Tongue (tissue), 2 donors: Measurements from ENCODE around the gene ATP8A2. TPM values are rescaled to one million over a fixed set of nuclear protein-coding genes. Genes with fewer than 3 reads are reported as not detected.
A peak's percentile ranks its signal among the peaks of the same experiment; 100 is the strongest.

Experiments used
- DNase-seq: peaks from one replicate; pipeline ENCODE4 v3.0.0-alpha.2; 2015
- total RNA-seq: library from RNA; depleted of rRNA; stranded (reverse); fragments of >200 nt; gene quantifications from one replicate; pipeline ENCODE4 v1.2.3, GENCODE V29; 2014

The ATP8A2 gene
- total RNA-seq, 1 donor from 2014 or later = 1.8 TPM

DNA sequence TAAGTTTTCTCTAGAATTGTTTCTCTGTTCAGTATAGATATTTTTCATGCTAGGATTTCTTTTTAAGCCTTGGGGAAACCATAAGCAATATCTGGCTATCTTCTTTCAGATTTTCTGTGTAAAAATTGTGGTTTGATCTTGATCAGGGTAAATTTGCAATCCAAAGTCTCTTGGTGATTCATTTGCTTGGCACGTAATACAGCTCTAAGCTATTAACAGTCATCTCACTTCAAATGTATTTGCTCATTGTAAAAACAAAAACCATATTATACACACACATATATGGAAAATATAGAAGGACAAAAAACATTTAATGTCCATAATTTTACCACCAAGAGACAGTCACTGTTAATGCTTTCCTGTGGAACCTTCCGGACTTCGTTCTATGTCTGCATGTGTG is 489.1 kb downstream of the ATP8A2 start:
- DNase-seq = no peak

DNA sequence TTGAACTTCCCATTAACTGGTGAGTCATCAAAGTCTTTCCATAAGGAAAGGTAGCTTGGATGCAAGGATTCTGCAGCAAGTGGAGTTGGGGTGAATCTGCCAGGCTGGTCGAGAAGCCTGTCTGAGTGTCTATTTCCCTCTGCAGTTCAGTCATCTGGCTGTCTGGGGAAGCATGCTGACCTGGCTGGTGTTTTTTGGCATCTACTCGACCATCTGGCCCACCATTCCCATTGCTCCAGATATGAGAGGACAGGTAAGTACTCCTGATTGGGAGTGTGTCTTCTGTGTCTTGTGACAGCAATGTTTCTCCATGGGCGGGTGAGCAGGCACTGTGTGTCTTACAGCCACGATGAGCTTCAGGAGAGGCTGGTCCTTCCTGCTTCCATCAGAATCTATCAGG is 490.4 kb downstream of the ATP8A2 start:
- DNase-seq = no peak

DNA sequence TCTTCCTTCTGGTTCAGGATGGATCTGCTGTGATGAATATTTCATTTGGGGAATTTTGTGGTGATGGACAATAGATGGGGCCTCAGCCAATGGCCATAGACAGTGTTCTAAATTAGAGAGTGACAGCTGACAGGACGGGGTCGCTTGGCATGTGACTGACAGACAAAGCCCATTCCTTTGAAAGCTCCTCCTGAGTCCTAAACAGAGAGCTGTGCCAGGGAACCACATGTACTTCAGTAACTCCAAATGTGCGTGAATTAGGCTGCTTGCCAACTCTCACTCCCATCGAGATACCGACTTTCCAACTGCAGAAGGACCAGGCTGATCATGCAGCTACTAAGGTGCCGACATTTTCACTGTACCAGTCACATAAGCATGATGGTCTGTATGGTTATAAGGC is 492.3 kb downstream of the ATP8A2 start:
- DNase-seq = peak; percentile 71

DNA sequence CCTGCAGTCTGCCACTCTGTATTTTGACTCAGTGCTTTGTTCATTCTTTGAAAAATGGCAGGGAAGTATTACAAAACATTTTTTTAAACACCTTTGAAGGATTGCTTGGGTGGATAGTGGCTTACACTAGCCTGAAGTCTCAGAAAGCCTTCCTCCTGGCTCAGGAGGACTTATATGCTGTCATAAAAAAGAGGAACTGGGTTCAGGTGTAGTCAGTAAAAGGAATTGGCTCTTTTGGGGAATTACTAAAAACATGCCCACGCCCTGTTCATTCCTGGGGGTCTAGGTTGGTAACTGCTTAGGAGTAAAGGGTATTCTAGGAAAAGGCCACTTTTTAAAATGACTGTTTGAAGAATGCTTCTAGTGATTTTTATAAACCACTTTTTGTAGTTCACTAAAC is 493.2 kb downstream of the ATP8A2 start:
- no peak for DNase-seq

DNA sequence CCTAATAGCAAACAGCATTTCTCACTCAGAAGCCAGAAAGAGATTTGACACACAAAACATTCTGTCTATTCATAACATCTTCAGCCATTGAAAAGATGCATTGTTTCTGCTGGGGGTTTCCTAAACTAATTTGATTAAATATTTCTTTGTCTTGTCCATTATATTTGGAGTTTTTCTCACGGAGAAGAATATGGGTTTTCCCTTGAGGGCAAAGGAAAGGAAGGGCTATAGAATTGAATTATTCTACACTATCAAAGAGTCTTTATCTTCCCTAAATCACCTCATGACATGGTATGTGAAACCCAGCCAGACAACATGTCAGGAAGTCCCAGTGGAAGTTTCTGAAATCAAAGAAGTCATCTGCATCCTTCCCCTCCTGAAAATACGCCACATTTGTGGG is 493.6 kb downstream of the ATP8A2 start:
- DNase-seq = no peak

DNA sequence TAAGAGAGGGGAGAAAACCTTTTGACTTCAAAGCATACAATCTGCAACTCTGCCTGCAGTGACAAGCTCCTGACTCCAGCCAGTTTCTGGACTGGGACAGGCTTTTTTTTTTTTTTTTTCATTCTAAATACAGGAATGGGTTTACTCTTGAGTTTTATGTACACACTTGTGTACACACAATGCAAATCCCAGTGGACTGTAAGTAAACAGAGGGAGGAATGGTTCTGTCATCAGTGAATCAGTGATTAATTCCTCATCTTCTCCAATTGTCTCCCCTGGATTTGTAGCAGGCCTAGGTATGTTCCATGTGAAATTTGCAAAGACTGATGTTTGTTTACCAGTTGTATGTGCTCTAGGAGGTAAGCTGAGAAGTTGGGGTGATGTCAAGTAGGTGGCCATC is 495.3 kb downstream of the ATP8A2 start:
- no peak for DNase-seq

DNA sequence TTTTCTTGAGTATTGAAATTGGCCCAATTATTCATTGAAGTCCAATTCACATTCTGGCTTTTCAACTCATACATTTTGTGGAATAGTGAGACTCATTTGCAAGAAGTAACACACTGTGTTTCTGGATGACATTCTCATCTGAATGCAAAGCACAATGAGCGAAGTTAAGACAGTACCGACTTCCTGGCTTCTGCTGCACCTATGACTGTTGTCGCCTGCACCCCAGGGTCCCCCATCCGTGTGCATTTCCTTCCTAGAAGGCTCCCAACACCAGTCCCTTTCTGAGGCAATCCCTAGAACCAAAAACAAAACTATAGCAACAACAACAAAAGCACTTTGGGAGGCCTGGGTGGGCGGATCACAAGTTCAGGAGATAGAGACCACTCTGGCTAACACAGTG is 496.7 kb downstream of the ATP8A2 start:
- no peak for DNase-seq

DNA sequence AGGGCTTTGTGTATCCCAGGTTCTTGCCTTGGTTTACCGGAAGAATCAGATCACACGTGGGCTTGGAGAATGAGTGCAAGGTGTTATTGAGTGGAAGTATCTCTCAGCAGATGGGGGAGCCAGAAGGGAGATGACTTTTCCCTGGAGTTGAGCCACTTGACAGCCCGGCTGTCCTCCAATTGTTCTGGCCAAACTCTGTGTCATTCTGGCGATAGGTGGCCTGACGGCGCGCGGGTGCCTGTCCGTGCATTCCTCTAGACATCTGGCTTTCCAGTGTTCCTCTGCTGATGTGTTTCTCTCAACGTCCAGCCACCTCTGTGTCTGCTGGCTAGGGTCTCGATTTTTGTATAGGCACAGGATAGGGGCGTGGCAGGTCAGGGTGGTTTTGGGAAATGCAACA is 498.2 kb downstream of the ATP8A2 start:
- no peak for DNase-seq

DNA sequence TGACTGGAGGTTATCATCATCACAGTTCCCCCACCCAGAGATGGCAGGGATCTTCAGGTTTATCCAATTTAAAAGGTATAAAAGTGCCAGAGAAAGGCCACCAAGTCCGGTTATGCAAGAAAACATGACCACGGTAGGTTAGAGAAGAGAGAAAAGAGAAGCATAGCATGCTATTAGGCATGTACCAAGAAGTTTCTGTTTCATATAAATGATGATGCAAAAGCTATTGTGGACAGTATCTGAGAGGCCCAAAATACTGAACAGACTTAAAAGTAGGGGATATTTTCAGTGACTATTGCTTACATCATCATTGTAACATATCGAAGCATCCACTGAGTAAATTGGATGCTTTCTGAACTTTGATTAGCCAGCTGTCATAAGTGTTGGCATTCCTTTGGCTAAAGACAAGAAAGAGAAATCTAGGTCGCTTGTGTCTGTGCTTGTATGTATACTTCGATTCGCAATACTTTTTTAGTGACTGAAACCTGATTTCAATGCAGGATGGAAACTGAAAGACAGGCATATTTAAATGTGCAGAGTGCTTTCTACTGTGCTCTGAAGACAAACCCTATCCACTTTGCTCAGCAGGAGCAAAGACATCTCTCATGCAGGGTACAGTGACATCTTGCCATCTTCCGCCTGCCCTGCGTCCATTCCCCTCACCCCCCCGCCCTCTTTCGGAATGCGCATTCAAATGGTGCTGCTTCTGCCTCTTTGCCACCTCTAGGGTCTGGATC is 499.8 kb downstream of the ATP8A2 start:
- DNase-seq = no peak

DNA sequence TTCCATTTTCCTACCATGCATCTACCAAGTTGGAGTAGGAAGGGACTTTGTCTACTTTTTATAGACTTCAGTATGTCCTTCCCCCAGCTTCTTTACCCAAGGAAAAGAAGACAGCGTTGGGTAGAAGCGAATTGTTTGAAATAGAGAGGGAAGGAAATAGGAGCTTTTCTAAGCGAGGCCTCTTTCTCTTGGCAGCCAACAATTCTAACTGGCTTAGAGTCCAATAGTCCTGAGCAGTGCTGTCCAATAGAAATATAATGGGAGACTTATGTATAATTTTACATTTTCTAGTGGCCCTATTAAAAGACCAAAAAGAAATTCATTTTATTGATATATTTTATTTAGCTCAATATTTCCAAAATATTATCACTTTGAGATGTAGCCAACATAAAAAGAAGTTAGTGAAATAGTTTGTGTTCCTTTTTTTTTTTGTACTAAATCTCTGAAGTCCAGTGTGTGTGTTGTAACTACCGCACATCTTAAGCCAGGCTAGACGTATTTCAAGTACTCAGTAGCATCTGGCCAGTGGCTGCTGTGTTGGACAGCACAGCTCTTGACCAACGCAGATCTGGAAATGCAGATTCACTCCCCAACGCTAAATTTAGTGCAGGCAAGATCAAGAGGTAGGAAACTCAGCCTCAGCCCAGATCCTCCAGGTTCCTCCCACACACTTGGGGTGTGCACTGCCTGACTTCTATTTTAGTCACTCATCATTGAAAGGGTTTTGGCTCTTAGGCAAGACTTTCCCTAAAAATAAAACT is 500.9 kb downstream of the ATP8A2 start:
- peak; percentile 45 for DNase-seq

DNA sequence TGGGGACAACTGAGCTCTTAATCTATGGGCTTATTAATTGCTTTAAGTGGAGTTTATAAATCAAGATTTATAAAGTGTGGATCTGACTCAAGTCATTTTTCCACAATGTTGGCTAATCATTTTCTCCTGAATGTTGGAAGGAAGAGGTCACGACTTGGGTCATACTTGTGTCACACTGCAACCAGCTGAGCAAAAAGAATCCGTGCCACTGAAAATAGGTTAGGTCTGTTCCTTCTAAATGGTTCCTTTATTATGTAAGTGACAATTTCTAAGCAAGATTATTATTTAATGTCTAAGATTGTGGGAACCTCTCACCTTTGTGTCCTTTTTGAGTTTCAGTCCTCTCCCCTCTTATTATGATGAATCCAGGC is 501.5 kb downstream of the ATP8A2 start:
- DNase-seq = no peak

DNA sequence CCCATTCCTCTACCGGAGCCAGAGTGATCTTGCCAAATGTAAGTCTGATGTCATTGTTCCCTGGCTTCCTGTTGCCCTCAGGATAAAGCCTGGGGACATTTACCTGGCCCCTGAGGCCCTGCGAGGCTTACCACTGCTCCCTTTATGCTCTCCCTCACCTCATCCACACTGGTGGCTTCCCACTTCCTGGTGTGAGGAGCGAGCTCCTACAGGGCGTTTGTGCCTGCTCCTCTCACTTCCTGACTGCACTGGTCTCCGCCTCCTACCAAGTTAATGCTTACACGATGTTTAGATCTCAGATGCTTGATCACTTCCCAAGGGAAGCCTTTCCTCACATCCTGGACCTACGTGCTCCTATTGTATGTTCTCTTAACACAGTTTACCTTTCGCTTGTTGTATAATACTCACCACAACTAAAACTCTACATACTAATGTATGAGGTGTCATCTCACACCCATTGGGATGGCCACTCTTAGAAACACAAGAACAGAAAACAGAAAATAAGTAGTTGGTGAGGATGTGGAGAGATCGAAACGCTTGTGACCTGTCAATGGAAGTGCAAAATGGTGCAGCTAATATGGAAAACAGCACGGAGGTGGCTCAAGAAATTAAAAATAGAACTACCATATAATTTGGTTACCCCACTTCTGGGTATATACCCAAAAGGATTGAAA is 502.4 kb downstream of the ATP8A2 start:
- no peak for DNase-seq

DNA sequence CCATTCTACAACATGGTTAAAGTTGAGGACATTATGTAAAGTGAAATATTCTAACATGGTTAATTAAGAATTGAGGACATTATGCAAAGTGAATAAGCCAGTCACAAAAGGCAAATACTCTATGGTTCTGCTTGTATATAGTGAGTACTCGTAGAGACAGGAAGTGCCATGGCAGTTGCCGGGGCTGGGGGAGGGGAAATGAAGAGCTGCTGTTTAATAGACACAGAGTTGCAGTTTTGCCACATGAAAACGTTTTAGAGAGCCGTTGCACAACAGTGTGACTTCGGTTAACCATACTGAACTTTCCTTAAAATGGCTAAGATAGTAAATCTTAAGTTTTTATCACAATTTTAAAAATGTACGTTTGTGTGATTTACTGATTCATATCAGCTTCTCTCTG is 503.1 kb downstream of the ATP8A2 start:
- DNase-seq = no peak

DNA sequence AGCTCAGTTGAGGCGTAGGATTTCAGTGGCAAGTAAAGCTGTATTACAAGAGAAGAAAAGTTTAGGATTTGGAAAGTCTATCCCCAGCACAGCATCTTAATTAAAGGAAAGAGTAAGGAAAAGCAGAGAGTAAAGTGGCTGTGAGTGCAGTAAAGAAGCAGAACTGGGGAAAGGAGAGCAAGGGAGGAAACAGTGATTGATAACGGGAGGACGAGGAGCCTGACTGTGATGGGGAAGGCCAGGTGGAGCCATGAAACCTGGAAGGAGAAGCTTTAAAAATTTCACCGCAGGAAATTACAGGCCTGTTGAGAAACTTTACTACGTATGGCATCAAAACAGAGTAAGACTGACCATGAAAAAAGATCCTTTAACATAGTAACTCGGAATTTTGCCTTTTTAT is 504.5 kb downstream of the ATP8A2 start:
- DNase-seq = no peak

DNA sequence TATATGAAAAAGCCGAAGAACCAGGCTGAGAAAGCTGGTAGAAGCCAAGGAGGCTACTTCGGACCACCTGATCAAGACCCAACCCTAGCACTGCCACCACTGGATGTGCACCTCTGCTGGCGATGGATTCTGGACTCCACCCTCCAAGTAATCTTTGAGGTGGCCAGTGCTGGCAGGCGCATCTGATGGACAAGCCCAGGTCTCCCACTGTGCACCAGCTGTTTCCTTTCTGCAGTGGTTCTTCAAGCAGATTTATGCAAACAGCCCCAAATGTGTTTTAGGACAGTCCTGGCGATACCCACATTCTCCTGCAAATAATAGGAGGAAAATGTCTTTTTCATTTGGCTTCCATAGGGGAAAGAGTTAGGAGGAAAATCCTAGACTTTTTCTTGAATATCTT is 507.7 kb downstream of the ATP8A2 start:
- no peak for DNase-seq

DNA sequence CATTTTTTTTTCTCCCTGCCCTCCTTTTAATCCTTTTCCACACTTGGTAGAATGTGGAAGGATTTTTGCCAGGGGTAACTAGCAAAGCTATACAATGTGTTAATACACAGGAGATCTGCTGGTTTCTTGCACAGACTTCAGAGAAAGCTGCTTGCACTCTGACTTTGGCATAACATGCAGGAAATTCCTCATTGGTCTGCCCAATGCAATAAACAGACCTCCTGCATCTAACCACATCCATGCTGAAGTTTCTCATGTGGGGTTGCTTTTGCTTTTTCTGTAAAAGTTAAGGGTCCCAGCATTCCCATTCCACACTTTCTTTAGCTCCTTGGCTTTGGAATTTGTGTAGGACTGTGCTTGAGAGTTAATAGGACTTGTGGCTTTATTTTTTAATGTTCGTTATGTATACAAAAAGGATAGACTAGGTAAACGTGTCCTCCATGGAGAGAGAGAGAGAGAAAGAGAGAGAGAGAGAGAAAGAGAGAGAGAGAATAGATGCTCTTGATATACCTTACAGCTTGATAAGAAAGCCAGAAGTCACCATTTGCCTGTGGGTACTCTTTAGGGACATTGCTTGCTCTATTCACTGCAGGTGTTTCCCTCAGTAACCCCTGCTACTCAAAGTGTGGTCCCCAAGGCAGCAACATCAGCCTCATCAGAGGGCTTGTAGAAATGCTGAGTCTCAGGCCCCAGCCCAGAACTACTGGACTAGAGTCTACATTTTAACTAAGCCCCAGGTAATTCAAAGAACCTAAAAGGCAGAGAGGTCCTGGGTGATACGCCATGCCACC is 509.6 kb downstream of the ATP8A2 start:
- no peak for DNase-seq

DNA sequence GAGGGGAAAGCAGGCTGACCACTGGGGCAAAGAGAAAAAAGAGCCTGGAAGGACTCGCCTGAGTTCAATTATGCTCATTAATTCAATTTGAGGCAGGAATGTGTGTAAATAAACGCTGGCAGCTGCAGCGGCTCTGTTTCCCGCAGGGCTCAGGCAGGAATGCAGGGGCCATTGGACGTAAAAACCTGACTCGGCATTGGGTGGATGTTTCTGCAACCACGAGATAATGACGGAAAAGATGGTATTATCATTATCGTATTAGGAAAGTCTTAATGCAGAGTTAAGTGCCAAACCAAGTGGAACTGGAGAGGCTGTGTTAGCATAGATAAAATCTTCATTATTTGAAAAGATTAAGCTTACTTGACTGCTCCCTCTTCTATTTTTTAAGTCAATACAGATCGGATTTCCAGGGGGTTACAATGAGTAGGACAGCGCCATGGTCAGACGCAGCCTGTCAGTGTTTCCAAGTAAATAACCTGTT is 510.2 kb downstream of the ATP8A2 start:
- peak; percentile 80 for DNase-seq

DNA sequence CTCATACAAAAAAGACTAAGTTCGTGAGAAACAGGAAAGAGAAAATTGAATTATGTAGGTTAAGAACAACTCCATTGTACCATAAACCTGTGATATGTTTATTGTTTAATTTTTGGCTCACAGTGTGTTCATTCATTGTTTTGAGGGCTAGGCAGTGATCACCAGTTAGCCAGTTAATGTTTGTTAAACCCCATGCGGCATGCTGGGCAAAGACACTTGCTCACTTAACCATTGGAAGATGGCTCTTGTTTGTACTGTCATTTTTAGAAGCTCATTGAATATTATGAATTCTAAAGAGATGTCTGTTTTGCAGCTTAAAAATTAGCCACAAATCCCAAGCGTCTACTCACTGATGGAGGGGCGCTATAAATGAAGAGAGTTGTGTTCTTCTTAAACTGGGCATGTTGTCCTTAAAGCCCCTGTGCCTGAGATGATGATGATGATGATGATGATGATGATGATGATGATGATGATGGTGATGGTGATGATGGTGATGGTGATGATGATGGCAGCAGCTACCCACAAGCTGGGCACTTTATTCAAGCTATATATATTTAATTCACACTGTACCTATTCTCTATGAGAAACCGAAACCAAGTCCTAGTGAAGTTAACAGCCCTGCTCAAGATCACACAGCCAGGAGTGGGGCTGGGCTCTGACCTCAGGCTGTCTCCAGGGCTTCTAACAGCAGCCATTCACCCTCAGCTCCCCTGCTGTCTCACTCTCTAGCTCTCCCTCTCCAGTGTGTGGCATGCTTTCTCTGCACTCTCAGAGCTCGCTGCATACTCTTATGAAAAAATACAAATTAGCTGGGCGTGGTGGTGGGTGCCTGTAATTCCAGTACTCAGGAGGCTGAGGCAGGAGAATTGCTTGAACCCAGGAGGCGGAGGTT is 510.9 kb downstream of the ATP8A2 start:
- DNase-seq = no peak

DNA sequence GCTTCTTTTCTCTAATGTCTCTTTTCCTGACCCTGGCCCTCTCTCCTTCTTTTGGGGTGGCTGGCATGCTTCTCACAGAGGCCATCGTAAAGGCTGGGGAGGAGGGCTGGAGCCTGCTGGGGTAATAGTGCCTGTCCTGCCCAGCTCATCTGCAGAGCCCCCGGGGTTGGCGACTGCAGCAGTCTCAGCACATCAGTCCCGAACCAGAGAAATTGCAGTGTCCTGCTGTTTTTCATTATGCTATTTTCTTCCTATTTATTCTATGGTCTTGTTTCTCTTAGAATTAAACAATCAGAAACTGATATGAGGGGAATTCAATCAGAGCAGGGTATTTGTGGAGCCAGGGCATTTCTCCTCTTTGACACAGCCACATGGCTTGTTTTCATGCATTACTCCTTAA is 513.6 kb downstream of the ATP8A2 start:
- DNase-seq = no peak

DNA sequence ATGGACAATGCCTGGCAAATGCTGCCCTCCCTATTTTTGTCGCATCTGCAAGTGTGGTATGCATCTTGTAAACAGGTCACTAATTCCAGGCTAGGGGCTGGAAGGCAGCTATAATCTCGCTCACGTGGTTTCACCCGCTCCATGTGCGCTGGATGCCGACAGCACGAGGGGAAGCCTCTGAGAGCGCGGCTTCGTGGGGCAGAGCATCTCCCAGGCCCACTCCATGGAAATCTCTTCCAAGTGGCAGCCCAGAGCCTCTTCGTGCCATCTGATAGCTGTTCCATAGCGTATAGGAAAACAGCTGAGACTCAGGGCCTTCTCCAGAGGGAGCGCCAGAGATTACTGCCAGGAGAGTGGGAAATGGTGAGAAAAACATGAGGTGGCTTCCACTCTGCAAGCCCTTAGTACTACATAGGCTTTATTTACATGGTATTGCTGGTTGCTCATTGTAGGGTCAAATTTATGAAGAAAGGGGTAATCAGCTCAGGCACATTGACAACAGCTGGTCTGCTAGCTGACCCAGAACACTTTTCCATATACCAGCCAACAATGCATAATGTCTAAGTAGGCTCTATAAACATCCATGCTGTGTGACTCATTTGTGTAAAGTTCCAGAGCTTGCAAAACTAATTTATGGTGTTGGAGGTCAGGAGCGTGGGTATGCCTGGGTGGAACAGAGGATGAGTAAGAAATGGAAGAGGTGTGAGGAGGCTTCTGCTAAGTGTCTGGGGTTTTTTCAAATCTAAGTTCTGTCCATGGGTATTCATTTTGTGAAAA is 514.9 kb downstream of the ATP8A2 start:
- no peak for DNase-seq
